ENCODE data around the gene NPTX1.

Gene NPTX1

GRCh38 chr17:80480248-80480647, 3.8 kb upstream of the NPTX1 start:
- TF ChIP-seq CTCF (IDR thresholded peaks at IDR 0.05; ENCODE audit: insufficient read depth, low read depth, low read length, missing control alignments), result no peak
- no peak overlapping the region for H3K4me3 ChIP-seq (ENCODE audit: low read depth, low read length)
- DNase-seq (ENCODE audit: low read depth), result no peak

DNA sequence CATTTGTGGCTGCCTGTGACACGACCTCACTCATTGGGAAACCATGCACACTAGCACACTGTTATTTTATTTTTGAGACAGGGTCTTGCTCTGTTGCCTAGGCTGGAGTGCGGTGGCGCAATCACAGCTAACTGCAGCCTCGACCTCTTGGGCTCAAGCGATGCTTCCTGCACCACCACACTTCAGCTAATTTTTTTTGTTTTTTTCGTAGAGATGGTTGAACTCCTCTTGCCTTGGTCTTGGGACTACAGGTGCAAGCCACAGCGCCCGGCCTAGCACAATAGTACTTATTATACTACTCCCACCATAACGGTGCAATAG, 2.8 kb upstream of the NPTX1 start:
- H3K4me3 ChIP-seq (ENCODE audit: low read depth, low read length), result no peak overlapping the region
- no peak for TF ChIP-seq CTCF (IDR thresholded peaks at IDR 0.05; ENCODE audit: insufficient read depth, low read depth, low read length, missing control alignments)
- DNase-seq (ENCODE audit: low read depth), result no peak

GRCh38 chr17:80478487-80479245, 2.3 kb upstream of the NPTX1 start:
- TF ChIP-seq CTCF (IDR thresholded peaks at IDR 0.05; ENCODE audit: insufficient read depth, low read depth, low read length, missing control alignments), result no peak
- no peak for DNase-seq (ENCODE audit: low read depth)
- H3K4me3 ChIP-seq (ENCODE audit: low read depth, low read length), result no peak overlapping the region

GRCh38 chr17:80477647-80478478, 1.5 kb upstream of the NPTX1 start:
- DNase-seq (ENCODE audit: low read depth), result no peak
- H3K4me3 ChIP-seq (ENCODE audit: low read depth, low read length), result no peak overlapping the region
- no peak for TF ChIP-seq CTCF (IDR thresholded peaks at IDR 0.05; ENCODE audit: insufficient read depth, low read depth, low read length, missing control alignments)

DNA sequence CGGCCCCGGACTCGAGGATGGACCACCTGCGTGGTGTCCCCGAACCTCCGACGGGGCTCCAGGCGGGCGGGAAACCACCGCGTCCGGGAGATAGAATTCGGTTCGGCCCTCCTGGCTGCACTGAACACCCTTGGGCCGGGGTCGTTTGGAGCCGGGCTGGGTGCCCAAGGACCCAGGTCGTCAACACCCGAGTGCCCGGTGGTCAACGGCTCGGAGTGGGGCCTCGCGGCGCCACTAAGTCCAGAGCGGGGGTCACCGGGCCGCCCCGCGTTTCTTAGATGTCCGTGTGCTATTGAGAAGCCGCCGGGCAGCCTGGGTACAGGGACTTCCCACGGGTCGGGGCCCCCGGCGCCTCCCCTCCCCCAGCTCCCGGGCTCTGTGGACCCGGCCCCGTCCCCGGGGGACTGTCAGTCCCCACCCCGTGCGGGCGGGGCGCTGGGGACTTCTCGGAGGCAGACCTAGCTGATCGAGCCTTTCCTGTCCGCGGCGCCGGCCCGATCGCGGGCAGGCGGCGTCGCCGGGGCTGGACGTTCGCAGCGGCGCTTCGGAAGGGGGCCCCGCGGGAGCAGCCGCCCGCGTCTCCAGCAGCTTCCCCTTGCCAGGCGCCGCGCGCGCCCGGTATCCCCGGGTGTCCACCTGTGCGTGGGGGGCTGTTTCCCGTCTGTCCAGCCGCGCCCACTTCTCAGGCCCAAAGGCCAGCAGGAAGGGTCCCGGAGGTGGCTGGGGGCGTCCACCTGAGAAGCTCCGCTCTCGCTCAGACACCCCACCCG, 655 bp upstream of the NPTX1 start:
- no peak for TF ChIP-seq CTCF (IDR thresholded peaks at IDR 0.05; ENCODE audit: insufficient read depth, low read depth, low read length, missing control alignments)
- no peak for DNase-seq (ENCODE audit: low read depth)
- H3K4me3 ChIP-seq (ENCODE audit: low read depth, low read length), result no peak overlapping the region

- no peak for TF ChIP-seq CTCF (IDR thresholded peaks at IDR 0.05; ENCODE audit: insufficient read depth, low read depth, low read length, missing control alignments)
- DNase-seq (ENCODE audit: low read depth), result no peak
- no peak overlapping the region for H3K4me3 ChIP-seq (ENCODE audit: low read depth, low read length)
Observed at GRCh38 chr17:80474961-80475909, 1.2 kb downstream of the NPTX1 start.
